ENCODE data around the gene LAMA5. TPM values are rescaled to one million over a fixed set of nuclear protein-coding genes. Genes with fewer than 3 reads are reported as not detected.

LAMA5 gene
- total and polyA plus RNA-seq, 2 of the 8 experiments (the other 6 are each of a cell fraction or from before 2014, with no cell fraction given), result 34.4 to 225 TPM

DNA sequence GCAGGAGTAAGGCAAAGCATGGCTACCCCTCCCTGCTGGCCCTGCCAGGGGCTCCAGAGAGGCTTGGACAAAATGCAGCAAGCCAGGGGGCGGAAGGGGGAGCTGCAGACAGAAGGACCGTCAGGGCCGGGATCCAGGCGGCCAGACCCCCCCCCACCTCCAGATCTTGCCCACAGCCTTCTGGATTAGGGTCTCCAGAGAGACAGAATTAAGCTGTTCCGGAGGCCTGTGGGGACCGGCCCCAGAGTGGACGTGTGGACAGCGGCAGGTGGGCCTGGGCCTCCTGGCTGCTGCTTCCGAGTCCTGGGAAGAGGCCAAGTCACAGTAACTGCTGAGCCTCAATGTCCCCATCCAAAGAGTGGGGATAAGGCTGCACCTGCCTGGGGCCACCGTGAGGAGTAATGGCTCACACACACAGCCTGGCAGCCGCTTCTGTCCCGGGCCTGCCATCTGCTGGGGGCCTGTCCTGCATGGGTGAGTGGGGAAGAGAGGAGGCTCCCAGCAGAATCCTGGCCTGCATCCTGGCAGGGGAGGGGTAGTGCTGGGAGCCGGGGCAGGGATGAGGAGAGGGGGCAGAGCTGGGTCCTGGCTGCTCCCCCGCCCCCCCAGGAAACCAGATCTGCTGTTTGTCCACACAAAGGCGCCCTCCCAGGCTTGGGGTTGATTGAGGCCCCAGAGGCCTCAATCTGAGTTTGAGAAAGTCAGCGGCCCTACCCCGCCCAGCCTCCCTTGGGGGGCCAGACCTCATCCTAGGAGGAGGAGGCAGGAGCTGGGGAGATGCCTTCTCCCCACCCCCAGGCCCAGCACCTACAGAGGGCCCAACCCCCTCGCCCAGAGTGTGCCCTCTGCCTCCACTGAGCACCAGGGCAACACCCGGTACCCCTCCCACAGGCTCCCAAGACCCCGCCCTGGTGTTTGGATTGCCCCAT, 3.9 kb downstream of the LAMA5 start (continued):
- TF ChIP-seq, protein P1, sequence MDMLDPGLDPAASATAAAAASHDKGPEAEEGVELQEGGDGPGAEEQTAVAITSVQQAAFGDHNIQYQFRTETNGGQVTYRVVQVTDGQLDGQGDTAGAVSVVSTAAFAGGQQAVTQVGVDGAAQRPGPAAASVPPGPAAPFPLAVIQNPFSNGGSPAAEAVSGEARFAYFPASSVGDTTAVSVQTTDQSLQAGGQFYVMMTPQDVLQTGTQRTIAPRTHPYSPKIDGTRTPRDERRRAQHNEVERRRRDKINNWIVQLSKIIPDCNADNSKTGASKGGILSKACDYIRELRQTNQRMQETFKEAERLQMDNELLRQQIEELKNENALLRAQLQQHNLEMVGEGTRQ (IDR thresholded peaks at IDR 0.05; ENCODE audit: low read length), result no peak
- TF ChIP-seq ASH2L (IDR thresholded peaks at IDR 0.05; ENCODE audit: low read length) (no peak), MAX (IDR thresholded peaks at IDR 0.05) (peak; percentile 44; the same call in 1 of the 2 replicates), PHF8 (conservative IDR thresholded peaks at IDR 0.05; ENCODE audit: low read depth, low read length) (no peak), TCF12 (IDR thresholded peaks at IDR 0.05; ENCODE audit: low read depth, low read length) (no peak), KDM5A (IDR thresholded peaks at IDR 0.05; ENCODE audit: low read length) (no peak)

All from H1 (cell line).